ENCODE data around the gene TXNDC16.

Gene TXNDC16

GRCh38 chr14:52563120-52563519 is 10.8 kb upstream of the TXNDC16 start:
- CTCF ChIA-PET = interaction anchor here (0.6 kb wide), 2 partner anchors 157 to 622 kb away, joined by 3 read pairs; no protein-coding TSS in a partner anchor
- POLR2A ChIA-PET = interaction anchor here (0.8 to 2.8 kb wide), 3 partner anchors 9 to 249 kb away, joined by 3 to 30 read pairs (median 3); partner anchors contain the start of genes GPR137C, PTGER2 and TXNDC16
- H3K36me3 ChIP-seq (ENCODE audit: control insufficient read depth in 2 of 2, insufficient read depth in 1 of 2, low read length in 2 of 2) = no peaks in the 10 kb centered on the region
- no peak overlapping the region for H3K4me3 ChIP-seq (ENCODE audit: low read depth, low read length)
- no peak overlapping the region for H3K27ac ChIP-seq (ENCODE audit: extremely low read depth, low read depth, low read length)
- no peaks in the 10 kb centered on the region for H3K9me3 ChIP-seq (ENCODE audit: control insufficient read depth, insufficient read depth, low read depth, low read length)
- H3K4me1 ChIP-seq (ENCODE audit: control insufficient read depth, insufficient read depth, low read length) = no peaks in the 10 kb centered on the region
- TF ChIP-seq ZNF768 (tag by site-specific recombination; IDR thresholded peaks at IDR 0.05) (no peak), ZNF114 (tag by site-specific recombination; IDR thresholded peaks at IDR 0.05) (no peak), REPIN1 (tag by site-specific recombination; IDR thresholded peaks at IDR 0.05; ENCODE audit: low read depth) (no peak), ZBTB7A (tag by site-specific recombination; IDR thresholded peaks at IDR 0.05; ENCODE audit: low read depth) (no peak), PRDM10 (tag by site-specific recombination; IDR thresholded peaks at IDR 0.05) (peak; percentile 91), ZBTB11 (tag by site-specific recombination; conservative IDR thresholded peaks at IDR 0.05; ENCODE audit: low read depth) (no peak), GLI2 (tag by site-specific recombination; IDR thresholded peaks at IDR 0.05; ENCODE audit: borderline replicate concordance, low read depth) (no peak), BCL11B (tag by site-specific recombination; IDR thresholded peaks at IDR 0.05; ENCODE audit: low read depth) (no peak), ZNF362 (tag by site-specific recombination; IDR thresholded peaks at IDR 0.05) (no peak), ZBTB10 (tag by site-specific recombination; IDR thresholded peaks at IDR 0.05) (no peak), ZNF155 (tag by site-specific recombination; IDR thresholded peaks at IDR 0.05) (no peak), ZNF561 (tag by site-specific recombination; IDR thresholded peaks at IDR 0.05; ENCODE audit: borderline replicate concordance) (no peak), ZNF138 (tag by site-specific recombination; IDR thresholded peaks at IDR 0.05; ENCODE audit: borderline replicate concordance) (no peak), ZBTB21 (tag by site-specific recombination; IDR thresholded peaks at IDR 0.05) (peak; percentile 76), ZNF266 (tag by site-specific recombination; IDR thresholded peaks at IDR 0.05; ENCODE audit: low read depth) (no peak), ZBTB1 (tag by site-specific recombination; IDR thresholded peaks at IDR 0.05) (no peak), BCL6B (tag by site-specific recombination; IDR thresholded peaks at IDR 0.05) (no peak), ZNF302 (tag by site-specific recombination; IDR thresholded peaks at IDR 0.05; ENCODE audit: low read depth) (no peak), IKZF3 (tag by site-specific recombination; IDR thresholded peaks at IDR 0.05) (no peak), PRDM6 (tag by site-specific recombination; IDR thresholded peaks at IDR 0.05) (no peak), ZNF600 (tag by site-specific recombination; IDR thresholded peaks at IDR 0.05) (peak; percentile 85)

All from HEK293 (cell line).